CD4-positive, alpha-beta T cell treated with Interleukin-15 for 1 hour (primary cell): ENCODE measurements around the gene CCDC80.
"Not testable (repeated sequence)": the region's sequence is repeated elsewhere in the genome, so short reads cannot be mapped to it uniquely, and the experiment has no call there.

Experiments used
- DNase-seq: peaks from one replicate; pipeline ENCODE4 v3.0.0-alpha.2; 2020

CCDC80 gene

GRCh38 chr3:112579697-112580096 lies 61.2 kb downstream of the CCDC80 start:
- no peak for DNase-seq

GRCh38 chr3:112579232-112579631 lies 61.7 kb downstream of the CCDC80 start:
- DNase-seq, result no peak

DNA sequence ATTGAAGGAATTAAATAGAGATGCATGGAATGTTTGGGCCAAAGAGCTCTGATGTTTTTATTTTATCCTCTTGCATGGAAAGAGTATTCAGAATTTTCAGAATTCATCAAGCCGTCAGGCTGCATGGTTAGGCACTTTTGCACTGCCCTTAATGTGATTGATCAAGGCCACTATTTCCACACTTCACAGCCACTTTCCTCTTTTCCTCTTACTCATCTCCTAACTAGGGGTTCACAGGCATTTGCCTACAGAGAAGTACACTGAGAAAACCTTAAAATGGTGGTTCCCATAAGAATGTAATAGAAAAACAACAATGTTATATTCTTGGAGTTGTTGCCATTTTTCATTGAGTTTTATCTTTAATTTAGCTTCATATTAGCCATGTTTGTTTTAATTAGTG lies 68.2 kb downstream of the CCDC80 start:
- no peak for DNase-seq

DNA sequence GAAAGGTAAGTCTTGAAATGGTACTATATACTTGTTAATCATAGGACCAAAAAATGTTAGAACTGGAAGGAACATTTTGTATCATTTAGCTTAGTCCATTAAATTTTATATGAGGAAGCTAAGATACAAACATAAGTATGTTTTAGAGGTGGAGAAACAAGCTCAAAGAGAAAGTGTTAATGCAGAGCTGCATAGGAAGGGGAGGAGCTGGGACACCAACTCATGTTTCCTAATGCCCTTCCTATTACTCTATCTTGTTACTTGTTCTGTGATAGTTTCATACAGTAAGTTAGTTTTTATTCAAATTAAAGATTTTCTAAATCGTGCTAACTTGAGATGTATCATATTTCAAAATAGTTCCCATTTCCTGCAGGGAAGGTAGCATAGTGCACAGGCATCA lies 71.7 kb downstream of the CCDC80 start:
- DNase-seq, result no peak

DNA sequence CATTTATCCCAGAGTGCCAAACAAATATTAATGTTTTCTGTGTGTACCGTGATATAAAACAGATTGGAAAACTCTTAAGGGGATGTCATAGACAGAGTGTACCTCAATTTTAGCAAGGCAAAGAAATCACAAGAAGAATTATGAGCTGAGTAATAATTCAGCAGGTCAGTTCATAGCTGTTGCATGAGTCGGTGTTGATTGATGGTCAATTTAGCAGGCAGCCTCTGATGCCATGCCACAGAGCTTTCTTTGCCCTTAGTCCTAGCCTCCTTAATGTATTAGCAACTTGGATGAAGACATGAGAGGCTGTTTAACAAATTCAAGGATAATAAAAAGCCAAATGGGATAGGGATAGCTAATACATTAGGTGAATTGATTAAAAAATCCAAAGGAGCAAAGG lies 72.3 kb downstream of the CCDC80 start:
- no peak for DNase-seq

DNA sequence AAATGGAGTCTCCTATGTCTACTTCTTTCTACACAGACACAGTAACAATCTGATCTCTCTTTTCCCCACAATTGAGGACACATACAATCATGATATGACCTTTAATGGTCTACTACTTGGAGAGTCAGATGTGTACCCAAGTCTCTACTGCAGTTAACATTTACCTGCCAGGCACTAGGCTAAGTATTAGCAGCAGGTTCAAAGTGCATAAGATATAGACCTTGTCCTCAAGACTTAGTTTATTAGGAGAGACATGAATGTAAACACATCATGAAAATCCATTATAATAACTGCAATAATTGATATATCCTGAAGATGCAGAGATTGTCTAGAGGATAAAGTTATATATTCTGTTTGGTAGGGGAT lies 76.0 kb downstream of the CCDC80 start:
- DNase-seq, result no peak

- not testable (repeated sequence) for DNase-seq
These were observed 76.5 kb downstream of the CCDC80 start for GRCh38 chr3:112564247-112564939.

DNA sequence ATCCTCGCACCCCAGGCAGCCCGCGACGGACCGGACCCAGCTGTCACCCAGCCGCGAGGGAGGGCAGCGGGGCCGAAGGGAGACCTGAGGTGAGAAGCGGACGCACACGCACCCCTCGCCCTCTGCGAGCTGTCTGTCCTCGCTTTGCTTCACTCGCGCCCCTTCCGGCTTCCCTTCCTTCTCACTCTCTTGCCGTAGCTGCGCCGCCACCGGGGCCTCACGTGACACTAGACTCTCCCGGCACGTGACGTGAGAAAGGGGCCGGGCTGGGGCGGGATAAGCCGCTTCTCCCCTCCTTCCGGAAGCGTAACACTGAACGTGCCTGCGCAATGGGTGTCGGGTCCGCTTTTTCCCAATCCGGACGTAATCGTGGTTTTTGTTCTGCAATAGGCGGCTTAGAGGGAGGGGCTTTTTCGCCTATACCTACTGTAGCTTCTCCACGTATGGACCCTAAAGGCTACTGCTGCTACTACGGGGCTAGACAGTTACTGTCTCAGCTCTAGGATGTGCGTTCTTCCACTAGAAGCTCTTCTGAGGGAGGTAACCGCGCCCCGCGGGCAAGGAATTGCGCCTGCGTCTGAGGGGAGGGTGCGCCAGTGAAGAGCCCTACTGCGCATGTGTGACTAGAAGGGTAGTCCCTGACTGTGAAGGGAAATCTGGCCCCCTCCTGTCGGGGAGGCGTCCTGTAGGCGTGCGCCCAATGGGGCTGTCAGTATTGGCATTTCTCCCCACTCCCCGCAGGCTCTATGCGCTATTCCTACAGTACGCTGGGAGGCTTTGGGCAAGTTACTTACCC lies 79.0 kb downstream of the CCDC80 start, which contains the start of the genes ATG3 and SLC35A5:
Gene ATG3, minus strand, starts transcription at position 229 of the 796 bp plus-strand sequence. CDS start 434 bp downstream, outside the sequence.
Gene SLC35A5, plus strand, starts transcription at position 312 of the 796 bp plus-strand sequence. CDS start 1,359 bp downstream, outside the sequence.
- peak; percentile 98 for DNase-seq

DNA sequence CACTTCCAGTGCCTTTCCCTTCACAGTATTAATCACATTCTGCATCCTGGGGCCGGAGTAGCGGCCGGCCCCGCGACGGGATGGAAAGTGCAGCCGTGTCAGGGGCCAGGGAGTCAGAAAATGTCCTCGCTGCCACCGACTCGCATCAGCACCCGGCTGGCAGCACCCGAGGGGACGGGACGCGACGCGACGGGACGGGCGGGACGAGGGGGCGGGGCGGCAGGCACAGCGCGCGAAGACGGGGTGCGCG lies 79.5 kb downstream of the CCDC80 start:
- no peak for DNase-seq

DNA sequence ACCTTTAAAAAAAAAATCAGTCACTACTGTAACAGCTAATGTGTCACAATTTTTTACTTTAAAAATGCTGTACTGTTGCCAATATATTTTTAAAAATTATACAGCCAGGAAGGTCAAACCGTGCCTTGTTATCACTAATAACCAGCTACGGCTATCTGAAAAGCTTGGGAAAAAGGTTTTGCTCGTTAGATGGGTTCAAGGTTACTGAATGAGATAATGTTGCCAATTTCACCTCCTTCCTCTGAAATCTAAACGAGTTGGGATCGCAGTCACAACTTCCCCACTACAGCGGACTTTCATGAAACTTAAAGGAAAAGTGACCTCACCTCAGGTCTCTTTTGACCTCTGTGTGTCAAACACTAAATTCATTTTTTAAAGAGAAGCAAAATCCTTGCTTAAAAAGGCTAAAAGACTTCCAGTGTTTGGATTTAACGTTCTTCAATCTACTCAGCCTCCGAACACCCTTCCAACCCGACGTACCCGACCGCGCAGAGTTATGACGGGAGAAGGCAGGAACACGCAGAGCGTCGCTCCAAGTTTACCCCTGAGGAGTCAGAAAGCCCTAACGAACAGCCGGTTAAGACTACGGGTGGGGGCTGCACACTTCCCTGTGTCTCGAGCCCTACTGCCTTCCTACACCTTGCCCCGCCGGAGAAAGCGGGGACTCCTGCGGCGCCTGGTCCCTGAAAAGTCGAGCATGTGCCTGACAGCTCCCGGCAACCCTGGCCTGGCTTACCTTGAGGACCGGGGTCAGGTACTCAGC lies 80.0 kb downstream of the CCDC80 start:
- DNase-seq, result peak; percentile 59

- no peak for DNase-seq
These were observed 80.6 kb downstream of the CCDC80 start for GRCh38 chr3:112560307-112560706.

GRCh38 chr3:112557976-112558375 lies 83.0 kb downstream of the CCDC80 start:
- DNase-seq, result no peak

- DNase-seq, result no peak
These were observed 85.3 kb downstream of the CCDC80 start for GRCh38 chr3:112555535-112556170.

DNA sequence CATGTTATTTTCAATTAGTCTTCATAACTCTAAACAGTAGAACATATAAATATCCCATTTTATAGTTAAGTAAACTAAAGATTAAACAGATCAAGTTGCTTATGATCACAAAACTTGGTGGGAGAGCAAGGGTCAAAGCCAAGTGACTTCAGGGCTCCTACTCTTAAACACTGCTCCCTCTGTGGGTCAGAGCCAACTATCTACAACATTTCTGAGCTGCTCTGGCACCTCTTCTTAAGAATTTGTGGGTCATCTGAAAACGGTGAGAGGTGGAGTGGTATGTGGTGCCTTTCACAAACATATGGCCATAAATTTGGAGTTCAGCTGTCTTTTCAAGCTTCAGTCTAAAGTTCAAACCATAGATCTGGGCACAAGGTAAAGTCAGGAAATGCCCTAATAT lies 90.1 kb downstream of the CCDC80 start:
- no peak for DNase-seq
